ENCODE measurements around the gene DDO. TPM values are rescaled to one million over a fixed set of nuclear protein-coding genes. Genes with fewer than 3 reads are reported as not detected.

DDO gene
- total RNA-seq, 5 donors from 2014 or later (not counting 1 experiment from before 2014, with no cell fraction given), result not detected

DNA sequence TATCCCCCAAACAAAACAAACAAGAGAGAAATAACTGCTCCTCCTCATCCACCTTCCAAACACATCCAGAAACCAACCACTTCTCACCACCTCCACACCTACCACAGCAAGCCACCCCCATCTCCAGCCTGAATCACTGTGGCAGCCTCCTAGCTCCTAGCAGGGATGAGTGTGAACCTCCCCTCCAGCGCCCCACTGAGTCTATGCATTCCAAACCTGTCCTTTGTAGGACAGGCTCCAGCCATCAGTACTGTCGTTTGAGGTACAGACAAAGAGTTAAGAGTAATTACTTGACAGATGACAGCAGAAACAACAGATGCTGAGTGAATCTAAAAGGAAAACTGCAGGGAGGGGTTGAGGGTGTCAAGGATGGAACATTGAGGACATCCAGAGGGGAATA is 59.6 kb downstream of the DDO start:
- peaks cover 13 to 21% (median 17%) of the 10 kb centered on the region in 3 donors for H3K4me1 Mint-ChIP-seq
- CTCF ChIA-PET, result no interaction called here
- Histone ChIP-seq H3K9me3 (no peaks in the 10 kb centered on the region), H3K27me3 (replicated peaks in 1 of 2; ENCODE audit: control insufficient read depth in 2 of 2, extremely low read depth in 1 of 2, insufficient read depth in 2 of 2, low read length in 1 of 2) (peaks cover 0 to 25% of the 10 kb centered on the region in 2 experiments), H3K4me1 (ENCODE audit: control insufficient read depth in 1 of 2, extremely low read depth in 1 of 2, insufficient read depth in 2 of 2, low read length in 2 of 2) (peaks cover 0 to 11% of the 10 kb centered on the region in 2 experiments), H3K36me3 (ENCODE audit: control insufficient read depth in 2 of 2, extremely low read depth in 1 of 2, insufficient read depth in 1 of 2, low read length in 1 of 2) (no peaks in the 10 kb centered on the region), H3K4me3 (ENCODE audit: control insufficient read depth in 1 of 2, extremely low read depth in 1 of 2, low read length in 1 of 2) (no peak overlapping the region), H3K27ac (ENCODE audit: low read length) (no peak overlapping the region)
- ATAC-seq (replicated peaks in 1 of 4) (no peak), DNase-seq (no peak)
- no peaks in the 10 kb centered on the region for H3K9me3 Mint-ChIP-seq
- no peak overlapping the region for H3K27ac Mint-ChIP-seq
- peaks cover 37 to 47% of the 10 kb centered on the region in 2 donors for H3K27me3 Mint-ChIP-seq
- no peaks in the 10 kb centered on the region for H3K36me3 Mint-ChIP-seq
- H3K4me3 Mint-ChIP-seq, result no peak overlapping the region
- POLR2A ChIA-PET, result no interaction called here
- no CpG with 5 or more reads among the region's 2 CpGs for WGBS (ENCODE audit: insufficient coverage)

DNA sequence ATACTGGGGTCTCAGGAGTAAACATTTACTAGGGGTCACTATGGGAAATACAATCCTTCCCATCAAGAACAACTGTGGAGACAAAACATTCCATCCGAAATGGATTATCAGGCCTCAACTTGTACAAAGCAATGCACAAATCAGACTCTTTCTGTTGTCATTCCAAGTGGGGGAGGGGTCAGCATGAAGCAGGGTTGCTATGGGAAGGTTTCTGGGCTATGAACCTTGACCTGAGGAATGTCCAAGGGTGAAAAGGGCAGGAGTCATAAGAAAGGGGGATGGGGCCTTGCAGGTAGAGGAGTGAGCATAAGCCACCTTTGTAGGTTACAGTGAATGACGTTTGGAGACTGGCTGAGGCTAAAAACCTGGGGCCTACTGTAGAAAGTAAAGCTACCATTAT is 60.4 kb downstream of the DDO start:
- CTCF ChIA-PET, result no interaction called here
- Histone ChIP-seq H3K36me3 (ENCODE audit: control insufficient read depth in 2 of 2, extremely low read depth in 1 of 2, insufficient read depth in 1 of 2, low read length in 1 of 2) (no peaks in the 10 kb centered on the region), H3K4me3 (ENCODE audit: control insufficient read depth in 1 of 2, extremely low read depth in 1 of 2, low read length in 1 of 2) (no peak overlapping the region), H3K9me3 (no peaks in the 10 kb centered on the region), H3K27me3 (replicated peaks in 1 of 2; ENCODE audit: control insufficient read depth in 2 of 2, extremely low read depth in 1 of 2, insufficient read depth in 2 of 2, low read length in 1 of 2) (peaks cover 0 to 25% of the 10 kb centered on the region in 2 experiments), H3K27ac (ENCODE audit: low read length) (no peak overlapping the region), H3K4me1 (ENCODE audit: control insufficient read depth in 1 of 2, extremely low read depth in 1 of 2, insufficient read depth in 2 of 2, low read length in 2 of 2) (peaks cover 0 to 11% of the 10 kb centered on the region in 2 experiments)
- Mint-ChIP-seq H3K36me3 (no peaks in the 10 kb centered on the region), H3K4me3 (no peak overlapping the region), H3K27ac (no peak overlapping the region), H3K27me3 (peaks cover 33 to 40% of the 10 kb centered on the region in 2 donors), H3K9me3 (no peaks in the 10 kb centered on the region), H3K4me1 (peaks cover 13 to 21% (median 17%) of the 10 kb centered on the region in 3 donors)
- POLR2A ChIA-PET, result no interaction called here
- ATAC-seq (replicated peaks in 1 of 4), result no peak
- no CpG with 5 or more reads among the region's 2 CpGs for WGBS (ENCODE audit: insufficient coverage)
- DNase-seq, result no peak

DNA sequence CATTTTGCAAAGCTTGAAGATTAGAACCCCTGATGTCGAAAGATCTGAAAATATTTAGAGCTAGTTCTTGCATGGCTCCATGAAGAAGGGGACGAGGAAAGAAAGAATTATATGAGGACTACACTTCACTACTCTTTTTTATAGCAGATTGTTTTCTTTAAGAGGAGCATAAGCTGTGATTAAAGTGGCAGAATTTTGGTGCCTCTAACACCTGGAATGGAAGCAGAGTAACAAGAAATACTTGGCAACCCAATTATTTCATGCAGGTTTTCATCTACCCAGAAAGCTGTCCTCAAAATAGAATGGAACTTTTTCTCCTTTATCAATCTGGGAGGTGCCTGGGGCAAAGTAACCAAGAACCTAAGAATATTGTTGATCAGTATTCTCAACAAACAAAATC is 61.2 kb downstream of the DDO start:
- Mint-ChIP-seq H3K4me3 (no peak overlapping the region), H3K27me3 (peaks cover 32 to 33% of the 10 kb centered on the region in 2 donors), H3K36me3 (no peaks in the 10 kb centered on the region), H3K27ac (no peak overlapping the region), H3K4me1 (peaks cover 13 to 21% (median 14%) of the 10 kb centered on the region in 3 donors), H3K9me3 (no peaks in the 10 kb centered on the region)
- CTCF ChIA-PET, result no interaction called here
- Histone ChIP-seq H3K4me1 (ENCODE audit: control insufficient read depth in 1 of 2, extremely low read depth in 1 of 2, insufficient read depth in 2 of 2, low read length in 2 of 2) (peaks cover 0 to 11% of the 10 kb centered on the region in 2 experiments), H3K9me3 (no peaks in the 10 kb centered on the region), H3K4me3 (ENCODE audit: control insufficient read depth in 1 of 2, extremely low read depth in 1 of 2, low read length in 1 of 2) (no peak overlapping the region), H3K27me3 (replicated peaks in 1 of 2; ENCODE audit: control insufficient read depth in 2 of 2, extremely low read depth in 1 of 2, insufficient read depth in 2 of 2, low read length in 1 of 2) (peaks cover 0 to 21% of the 10 kb centered on the region in 2 experiments), H3K36me3 (ENCODE audit: control insufficient read depth in 2 of 2, extremely low read depth in 1 of 2, insufficient read depth in 1 of 2, low read length in 1 of 2) (no peaks in the 10 kb centered on the region), H3K27ac (ENCODE audit: low read length) (no peak overlapping the region)
- ATAC-seq (replicated peaks in 1 of 4) (no peak), DNase-seq (no peak)
- WGBS (ENCODE audit: insufficient coverage), result no CpG with 5 or more reads among the region's 2 CpGs
- POLR2A ChIA-PET, result interaction anchor here in 1 of 2 donors (0.6 kb wide), 1 partner anchor 813 kb away, joined by 3 read pairs; no protein-coding TSS in a partner anchor

DNA sequence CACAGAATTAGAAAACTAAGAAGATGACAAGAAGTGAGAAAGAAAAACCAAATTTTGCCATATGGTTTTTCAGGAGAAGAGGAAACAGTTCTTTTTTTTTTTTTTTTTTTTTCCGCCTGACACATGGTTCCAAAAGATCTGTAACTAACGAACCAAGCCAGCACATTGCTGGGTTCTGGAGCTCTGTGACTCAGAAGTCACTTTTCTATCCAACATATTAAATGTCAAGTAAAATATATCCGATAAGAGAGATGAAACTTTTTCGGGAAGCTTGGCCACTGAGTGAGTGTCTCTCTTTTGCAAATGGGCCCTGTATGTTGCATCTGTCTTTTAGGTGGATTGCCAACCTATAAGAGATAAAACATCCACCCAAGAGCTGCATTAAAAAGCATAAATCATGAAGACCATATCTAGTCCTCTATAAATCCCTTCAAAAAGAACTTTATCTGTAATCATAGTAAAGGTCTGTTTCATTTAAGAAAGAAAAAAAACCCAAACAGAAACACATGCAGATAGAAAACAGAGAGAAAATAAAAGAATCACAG is 61.8 kb downstream of the DDO start:
- H3K36me3 ChIP-seq (ENCODE audit: control insufficient read depth in 2 of 2, extremely low read depth in 1 of 2, insufficient read depth in 1 of 2, low read length in 1 of 2), result no peaks in the 10 kb centered on the region
- Mint-ChIP-seq H3K27me3 (peaks cover 27 to 32% of the 10 kb centered on the region in 2 donors), H3K27ac (no peak overlapping the region), H3K4me1 (peaks cover 13 to 21% (median 13%) of the 10 kb centered on the region in 3 donors), H3K4me3 (no peak overlapping the region), H3K9me3 (no peaks in the 10 kb centered on the region), H3K36me3 (no peaks in the 10 kb centered on the region)
- H3K27me3 ChIP-seq (replicated peaks in 1 of 2; ENCODE audit: control insufficient read depth in 2 of 2, extremely low read depth in 1 of 2, insufficient read depth in 2 of 2, low read length in 1 of 2), result peaks cover 0 to 20% of the 10 kb centered on the region in 2 experiments
- no peak overlapping the region for H3K27ac ChIP-seq (ENCODE audit: low read length)
- ATAC-seq (replicated peaks in 1 of 4) (no peak), DNase-seq (no peak)
- no CpG with 5 or more reads among the region's 4 CpGs for WGBS (ENCODE audit: insufficient coverage)
- H3K4me3 ChIP-seq (ENCODE audit: control insufficient read depth in 1 of 2, extremely low read depth in 1 of 2, low read length in 1 of 2), result no peak overlapping the region
- no peaks in the 10 kb centered on the region for H3K9me3 ChIP-seq
- ChIA-PET CTCF (no interaction called here), POLR2A (no interaction called here)
- peaks cover 0 to 11% of the 10 kb centered on the region in 2 experiments for H3K4me1 ChIP-seq (ENCODE audit: control insufficient read depth in 1 of 2, extremely low read depth in 1 of 2, insufficient read depth in 2 of 2, low read length in 2 of 2)

DNA sequence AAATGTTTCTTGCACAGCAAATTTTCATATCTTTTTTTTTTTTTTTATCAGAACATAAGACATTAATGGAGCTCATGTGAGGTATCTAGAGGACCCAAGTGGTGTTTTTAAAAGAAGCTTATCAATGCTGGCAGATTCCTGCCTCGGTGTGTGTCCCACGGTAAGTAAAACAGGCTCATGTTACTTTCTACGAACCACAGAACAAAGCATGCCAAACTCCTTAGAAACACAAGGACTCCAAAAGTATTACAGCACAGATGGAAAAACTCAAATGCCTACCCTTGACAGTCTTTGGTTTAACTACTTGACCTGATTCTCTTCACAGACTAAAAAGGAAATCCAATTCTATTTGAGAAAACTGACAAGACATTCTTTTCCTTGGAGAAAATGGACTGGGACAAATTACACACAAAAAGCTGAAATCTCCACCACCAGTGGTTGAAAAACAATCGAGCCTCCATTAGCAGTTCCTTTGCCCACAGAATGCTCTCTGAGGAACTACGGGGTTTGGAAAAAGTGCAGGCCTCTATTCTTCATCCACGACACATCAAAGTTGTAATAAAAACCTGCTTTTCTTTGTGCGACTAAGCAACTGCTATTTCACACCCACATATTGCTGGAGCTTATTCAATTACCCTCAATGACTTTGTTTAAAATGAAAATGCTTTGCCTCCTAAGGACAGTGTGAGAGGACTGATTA is 62.7 kb downstream of the DDO start:
- Histone ChIP-seq H3K27me3 (replicated peaks in 1 of 2; ENCODE audit: control insufficient read depth in 2 of 2, extremely low read depth in 1 of 2, insufficient read depth in 2 of 2, low read length in 1 of 2) (peaks cover 0 to 17% of the 10 kb centered on the region in 2 experiments), H3K4me1 (ENCODE audit: control insufficient read depth in 1 of 2, extremely low read depth in 1 of 2, insufficient read depth in 2 of 2, low read length in 2 of 2) (peaks cover 0 to 7% of the 10 kb centered on the region in 2 experiments), H3K9me3 (no peaks in the 10 kb centered on the region), H3K27ac (ENCODE audit: low read length) (no peak overlapping the region), H3K36me3 (ENCODE audit: control insufficient read depth in 2 of 2, extremely low read depth in 1 of 2, insufficient read depth in 1 of 2, low read length in 1 of 2) (no peaks in the 10 kb centered on the region), H3K4me3 (ENCODE audit: control insufficient read depth in 1 of 2, extremely low read depth in 1 of 2, low read length in 1 of 2) (no peak overlapping the region)
- 82% methylated on average over 4 of the region's 7 CpGs for WGBS (ENCODE audit: insufficient coverage)
- ChIA-PET POLR2A (interaction anchor here in 1 of 2 donors (0.6 kb wide), 1 partner anchor 1294 kb away, joined by 4 read pairs; no protein-coding TSS in a partner anchor), CTCF (interaction anchor here in 1 of 2 donors (0.6 kb wide), 1 partner anchor 35 kb away, joined by 4 read pairs; no protein-coding TSS in a partner anchor)
- ATAC-seq (replicated peaks in 1 of 4), result no peak
- H3K36me3 Mint-ChIP-seq, result no peaks in the 10 kb centered on the region
- no peak overlapping the region for H3K27ac Mint-ChIP-seq
- H3K9me3 Mint-ChIP-seq, result no peaks in the 10 kb centered on the region
- H3K4me3 Mint-ChIP-seq, result no peak overlapping the region
- DNase-seq, result no peak
- H3K4me1 Mint-ChIP-seq, result peaks cover 12 to 21% (median 13%) of the 10 kb centered on the region in 3 donors
- H3K27me3 Mint-ChIP-seq, result peaks cover 26 to 31% of the 10 kb centered on the region in 2 donors

DNA sequence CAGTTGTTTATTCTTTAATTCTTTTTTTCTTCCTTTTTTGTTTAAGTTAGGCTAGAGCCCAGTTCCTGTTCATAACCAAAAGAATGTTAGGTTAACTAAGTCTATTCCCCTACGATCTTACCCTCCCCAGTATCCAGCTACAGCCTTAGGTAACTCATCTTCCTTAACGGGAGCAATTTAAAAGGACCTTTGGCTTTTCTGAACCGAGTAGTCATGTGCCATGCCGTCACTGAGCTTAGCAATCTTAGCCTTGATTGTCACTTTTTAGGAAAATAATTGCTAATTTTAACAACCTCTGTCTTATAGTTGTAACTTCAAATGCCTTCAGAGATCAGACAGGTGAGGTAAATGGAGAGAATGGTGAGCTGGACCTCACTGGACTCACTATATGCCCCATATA is 63.4 kb downstream of the DDO start:
- peaks cover 6 to 15% (median 6%) of the 10 kb centered on the region in 3 donors for H3K4me1 Mint-ChIP-seq
- H3K4me1 ChIP-seq (ENCODE audit: control insufficient read depth in 1 of 2, extremely low read depth in 1 of 2, insufficient read depth in 2 of 2, low read length in 2 of 2), result no peaks in the 10 kb centered on the region
- no peaks in the 10 kb centered on the region for H3K36me3 ChIP-seq (ENCODE audit: control insufficient read depth in 2 of 2, extremely low read depth in 1 of 2, insufficient read depth in 1 of 2, low read length in 1 of 2)
- H3K9me3 Mint-ChIP-seq, result no peaks in the 10 kb centered on the region
- POLR2A ChIA-PET, result no interaction called here
- no peak overlapping the region for H3K4me3 ChIP-seq (ENCODE audit: control insufficient read depth in 1 of 2, extremely low read depth in 1 of 2, low read length in 1 of 2)
- H3K4me3 Mint-ChIP-seq, result no peak overlapping the region
- no peak overlapping the region for H3K27ac ChIP-seq (ENCODE audit: low read length)
- peaks cover 0 to 11% of the 10 kb centered on the region in 2 experiments for H3K27me3 ChIP-seq (replicated peaks in 1 of 2; ENCODE audit: control insufficient read depth in 2 of 2, extremely low read depth in 1 of 2, insufficient read depth in 2 of 2, low read length in 1 of 2)
- H3K27me3 Mint-ChIP-seq, result peaks cover 19 to 25% of the 10 kb centered on the region in 2 donors
- H3K36me3 Mint-ChIP-seq, result no peaks in the 10 kb centered on the region
- no peak overlapping the region for H3K27ac Mint-ChIP-seq
- WGBS (ENCODE audit: insufficient coverage), result 67% methylated on average over 1 of the region's 4 CpGs
- DNase-seq (no peak), ATAC-seq (replicated peaks in 1 of 4) (no peak)
- H3K9me3 ChIP-seq, result no peaks in the 10 kb centered on the region
- CTCF ChIA-PET, result no interaction called here

Measured in T-cell (primary cell).